GM21786 (cell line): Measurements from ENCODE around the gene TLL2.

Source experiments
- ATAC-seq: cut with Tn5 transposase; IDR thresholded peaks from one replicate; pipeline ENCODE4 v1.9.1; 2021; ENCODE audit not compliant: unreplicated experiment

Gene TLL2

GRCh38 chr10:96367470-96367869 is 146.3 kb downstream of the TLL2 start:
- ATAC-seq = no peak

- ATAC-seq = no peak
These were observed 147.2 kb downstream of the TLL2 start for GRCh38 chr10:96366508-96366907.

- no peak for ATAC-seq
These were observed 148.2 kb downstream of the TLL2 start for GRCh38 chr10:96365571-96365970.

GRCh38 chr10:96360766-96361165 is 153.0 kb downstream of the TLL2 start:
- no peak for ATAC-seq

- ATAC-seq = no peak
These were observed 153.4 kb downstream of the TLL2 start for GRCh38 chr10:96360331-96360730.

GRCh38 chr10:96359616-96360015 is 154.1 kb downstream of the TLL2 start:
- no peak for ATAC-seq

- no peak for ATAC-seq
These were observed 154.7 kb downstream of the TLL2 start, which contains the start of gene OPALIN for GRCh38 chr10:96358851-96359540. Gene OPALIN, minus strand, starts transcription at chr10:96359002. Its CDS starts 106 bp downstream, at chr10:96358896.

- ATAC-seq = no peak
These were observed 156.6 kb downstream of the TLL2 start for GRCh38 chr10:96357038-96357620.

GRCh38 chr10:96352582-96352981 is 161.1 kb downstream of the TLL2 start:
- ATAC-seq = no peak

- ATAC-seq = no peak
These were observed 161.7 kb downstream of the TLL2 start for GRCh38 chr10:96352027-96352426.

GRCh38 chr10:96346295-96346694 is 167.4 kb downstream of the TLL2 start:
- no peak for ATAC-seq

- ATAC-seq = no peak
These were observed 168.5 kb downstream of the TLL2 start for GRCh38 chr10:96345222-96345621.

- no peak for ATAC-seq
These were observed 169.5 kb downstream of the TLL2 start for GRCh38 chr10:96344178-96344577.

- ATAC-seq = no peak
These were observed 171.3 kb downstream of the TLL2 start for GRCh38 chr10:96342402-96342801.

- ATAC-seq = no peak
These were observed 172.2 kb downstream of the TLL2 start for GRCh38 chr10:96341219-96342182.

- ATAC-seq = peak; percentile 76
These were observed 173.5 kb downstream of the TLL2 start for GRCh38 chr10:96339956-96340904.

- no peak for ATAC-seq
These were observed 174.3 kb downstream of the TLL2 start for GRCh38 chr10:96339383-96339782.

GRCh38 chr10:96338279-96338925 is 175.3 kb downstream of the TLL2 start:
- no peak for ATAC-seq

GRCh38 chr10:96337106-96337505 is 176.6 kb downstream of the TLL2 start:
- ATAC-seq = no peak
